Stimulated activated CD4-positive, alpha-beta T cell treated with anti-CD3 and anti-CD28 coated beads, Interleukin-4, amount 100 ng/mL, for 48 hours (primary cell): Measurements from ENCODE around the gene TSPAN17.
"Not testable (repeated sequence)": the region's sequence is repeated elsewhere in the genome, so short reads cannot be mapped to it uniquely, and the experiment has no call there.

ENCODE experiments used
- DNase-seq, 2 donors: peaks; one replicate each; pipeline ENCODE4 v3.0.0-alpha.2; 2020; ENCODE audit warnings: low read depth in 2 of 2

Gene TSPAN17

GRCh38 chr5:176679365-176680225 lies 32.3 kb downstream of the TSPAN17 start:
- no peak for DNase-seq

GRCh38 chr5:176680226-176680563 lies 32.9 kb downstream of the TSPAN17 start:
- no peak for DNase-seq

DNA sequence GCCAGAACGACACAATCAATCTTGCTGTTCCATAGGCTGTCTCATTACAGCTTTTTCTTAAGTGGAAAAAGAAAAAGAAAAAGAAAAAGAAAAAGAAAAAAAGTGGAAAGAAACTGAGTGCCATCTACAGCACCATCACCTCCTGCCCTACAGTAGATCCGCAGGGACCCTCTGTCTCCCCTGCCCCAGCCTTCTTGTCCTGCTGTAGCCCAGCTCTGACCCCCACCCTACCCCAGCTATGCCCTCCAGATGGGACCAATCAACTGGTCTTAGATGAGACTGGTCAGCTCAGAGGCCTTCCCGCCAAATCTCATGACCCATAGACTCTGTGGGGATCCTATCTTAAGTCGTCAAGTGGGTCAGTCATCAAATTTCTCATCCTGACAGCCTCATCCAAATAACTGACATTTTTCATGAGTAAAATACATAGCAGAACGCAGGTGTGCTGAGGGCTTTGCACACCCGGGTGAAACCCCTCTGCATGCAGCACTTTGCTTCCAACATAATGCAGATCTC lies 34.8 kb downstream of the TSPAN17 start:
- DNase-seq = no peak

- no peak for DNase-seq
Observed at GRCh38 chr5:176685010-176685409, 37.7 kb downstream of the TSPAN17 start.

DNA sequence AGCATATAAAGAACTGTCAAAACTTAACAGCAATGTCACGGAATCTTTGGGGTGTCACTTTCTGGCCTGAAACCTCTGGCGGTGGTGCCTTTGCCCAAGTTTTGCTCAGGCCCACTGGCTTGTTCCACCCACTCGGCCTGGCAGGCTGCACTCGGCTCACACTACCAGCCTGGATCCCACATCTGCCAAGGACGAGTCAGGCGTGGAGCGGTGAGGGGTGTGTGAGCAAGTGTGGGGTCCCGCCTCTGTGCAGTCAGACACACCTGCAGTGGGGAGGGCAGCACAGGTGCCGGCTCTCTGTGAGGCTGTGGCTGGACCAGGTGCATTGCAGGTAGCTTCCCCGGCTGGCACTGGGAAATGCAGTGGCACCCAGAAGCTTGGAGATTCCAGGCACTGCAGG lies 40.0 kb downstream of the TSPAN17 start:
- no peak for DNase-seq

DNA sequence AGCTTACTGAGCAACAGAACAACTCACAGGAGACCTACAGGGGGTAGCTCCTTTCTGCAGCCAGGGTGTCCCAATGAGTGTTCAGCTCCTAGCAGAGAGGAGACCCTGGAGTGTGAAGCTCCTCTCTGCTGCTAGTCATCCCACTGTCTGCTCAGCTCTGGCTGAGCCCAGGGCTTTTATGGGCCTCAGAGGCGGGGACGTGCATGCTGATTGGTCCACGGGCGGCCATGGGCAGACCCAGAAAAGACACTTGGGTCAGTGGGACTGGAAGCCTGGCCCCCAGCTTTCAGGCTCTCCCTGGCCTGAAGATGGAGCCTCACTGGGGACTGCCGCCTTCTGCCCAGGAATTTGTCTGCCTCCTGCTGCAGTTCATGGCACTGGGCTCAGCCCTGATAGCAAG lies 40.6 kb downstream of the TSPAN17 start:
- DNase-seq = no peak

DNA sequence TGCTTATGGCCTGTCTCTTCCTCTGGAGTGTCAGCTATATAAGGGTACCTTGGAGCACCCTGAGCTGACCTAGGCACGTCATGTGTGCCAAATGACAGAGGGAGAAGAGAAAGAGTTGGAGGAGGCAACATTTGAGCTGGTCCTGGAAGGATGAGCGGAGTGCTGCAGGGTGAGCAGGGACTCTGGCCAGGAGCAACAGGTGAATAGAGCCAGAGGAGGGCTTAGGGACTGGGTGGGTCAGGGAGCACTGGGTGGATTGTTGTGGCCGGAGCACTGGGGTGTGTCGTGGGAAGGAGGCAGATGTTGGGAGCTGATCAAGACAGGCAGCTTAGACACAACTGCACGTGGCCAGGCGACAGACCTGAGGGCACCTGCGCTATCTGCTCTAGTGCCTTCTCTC lies 43.6 kb downstream of the TSPAN17 start:
- DNase-seq = no peak

GRCh38 chr5:176691524-176691923 lies 44.2 kb downstream of the TSPAN17 start:
- DNase-seq = no peak

DNA sequence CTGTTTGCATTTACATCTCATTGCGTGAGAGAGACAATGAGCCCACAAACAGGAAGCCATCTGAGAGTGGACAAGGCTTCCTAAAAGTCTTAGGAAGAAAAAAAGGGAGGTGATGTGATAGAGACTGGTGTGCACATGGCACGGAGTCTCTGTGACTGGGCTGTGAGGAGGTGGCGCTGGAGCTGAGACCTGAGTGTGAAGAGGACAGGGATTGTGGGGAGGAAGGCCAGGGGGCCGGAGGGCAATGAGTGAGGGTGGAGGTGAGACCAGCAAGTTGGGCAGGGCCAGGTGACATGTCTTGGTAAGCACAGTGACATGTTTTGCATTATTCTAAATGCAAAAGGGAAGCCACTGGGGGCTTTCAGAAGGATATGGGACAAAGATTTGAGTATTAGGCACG lies 45.0 kb downstream of the TSPAN17 start:
- DNase-seq = no peak

DNA sequence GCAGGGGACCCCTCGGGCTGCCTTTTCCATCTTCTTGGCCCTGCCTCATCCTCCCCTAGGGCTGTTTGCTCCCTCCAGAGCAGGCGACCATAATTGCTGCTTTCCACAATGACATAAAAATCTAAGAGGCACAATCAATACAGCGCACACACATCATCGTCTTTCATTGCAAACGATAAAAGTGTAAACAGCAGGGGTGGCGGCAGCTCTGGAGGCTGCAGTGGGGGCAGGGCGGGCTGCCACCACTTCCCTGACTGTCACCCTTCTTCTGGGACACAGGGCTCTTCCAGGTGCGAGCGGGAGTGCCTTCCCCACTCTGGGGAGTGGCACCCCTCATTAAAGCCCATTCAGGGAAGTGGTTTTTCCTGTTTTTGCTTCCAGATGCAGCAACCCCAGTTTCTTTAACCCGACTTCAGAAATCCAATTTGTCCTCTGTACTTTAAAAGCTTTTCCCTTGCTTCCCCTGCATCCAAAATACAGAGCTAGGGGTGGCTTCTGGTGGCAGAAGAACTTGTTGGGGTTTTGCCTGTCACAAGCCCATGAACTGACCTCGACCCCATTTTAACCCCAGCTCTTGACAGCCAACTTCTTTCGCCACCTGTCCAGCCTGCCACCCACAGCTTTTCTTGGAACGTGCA lies 45.7 kb downstream of the TSPAN17 start:
- DNase-seq = no peak

GRCh38 chr5:176693477-176693851 lies 46.2 kb downstream of the TSPAN17 start:
- no peak for DNase-seq

DNA sequence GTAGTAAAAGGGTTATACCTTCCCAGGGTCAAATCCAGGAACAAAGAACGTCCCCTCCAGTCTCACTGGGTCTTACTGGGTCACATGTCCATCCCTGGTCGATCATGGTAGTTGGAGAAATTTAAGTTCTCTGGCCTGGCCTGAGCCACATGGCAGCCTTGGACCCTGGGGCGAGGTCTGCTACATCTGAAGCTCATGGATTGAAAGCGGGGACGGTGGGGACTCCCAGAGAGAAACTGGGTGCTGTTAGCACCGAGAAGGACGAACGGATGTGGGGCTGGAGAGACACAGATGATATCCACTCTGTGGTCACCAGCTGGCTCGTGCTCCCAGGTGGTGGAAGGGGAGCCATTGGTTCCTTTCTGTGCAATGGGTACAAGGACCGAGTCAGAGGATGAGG lies 46.9 kb downstream of the TSPAN17 start:
- no peak for DNase-seq

DNA sequence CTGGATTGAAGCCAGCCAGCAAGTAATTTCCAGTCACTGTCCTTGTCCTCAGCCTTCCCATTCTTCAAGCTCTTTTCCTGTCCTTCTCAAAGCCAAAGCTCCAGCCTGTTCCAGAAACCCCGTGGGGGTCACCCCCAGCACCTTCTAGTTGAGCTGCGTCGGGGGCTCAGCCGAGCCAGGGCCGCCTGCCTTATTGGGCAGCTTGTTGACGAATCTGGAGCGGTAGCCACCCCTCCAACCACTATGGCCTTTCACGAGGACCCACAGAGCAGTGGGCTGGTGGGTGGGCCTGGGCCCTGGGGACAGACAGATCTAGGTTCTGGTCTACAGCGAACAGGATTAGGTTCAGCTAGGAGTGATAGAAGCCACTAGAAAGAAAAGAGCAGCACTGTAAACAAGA lies 47.3 kb downstream of the TSPAN17 start:
- DNase-seq = no peak

GRCh38 chr5:176695073-176695472 lies 47.8 kb downstream of the TSPAN17 start:
- no peak for DNase-seq

DNA sequence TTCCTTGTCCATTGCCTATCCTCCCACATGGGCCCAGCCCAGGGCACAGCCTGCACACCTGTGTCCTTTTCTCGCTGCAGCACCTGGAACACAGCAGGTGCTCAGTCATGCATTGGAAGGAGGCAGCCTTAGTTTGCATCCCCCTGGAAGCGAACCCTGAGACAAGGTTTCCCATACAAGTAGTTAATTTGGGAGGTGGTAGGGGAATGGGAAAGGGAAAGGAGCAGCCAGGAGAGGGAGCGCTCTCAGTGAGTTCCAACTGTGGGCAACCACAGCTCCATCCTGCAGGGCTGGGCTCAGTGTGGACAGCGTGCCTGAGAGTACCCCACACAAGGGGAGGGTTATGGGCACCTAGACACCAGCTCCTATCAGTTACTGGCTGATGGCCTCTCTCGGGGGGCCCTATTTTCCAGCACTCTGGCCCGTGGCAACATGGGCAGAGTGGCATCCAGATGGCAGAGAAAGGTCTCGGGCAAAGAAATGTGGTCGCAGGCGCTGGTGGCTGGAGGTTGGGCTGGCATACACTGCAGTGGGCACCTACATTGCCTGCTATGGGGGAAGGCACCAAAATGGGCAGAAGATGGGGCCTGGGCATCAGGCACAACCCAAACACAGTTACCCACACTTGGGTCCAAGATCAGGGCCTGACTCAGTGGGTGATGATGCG lies 50.1 kb downstream of the TSPAN17 start:
- DNase-seq = no peak

GRCh38 chr5:176697934-176698538 lies 50.8 kb downstream of the TSPAN17 start:
- DNase-seq = no peak

DNA sequence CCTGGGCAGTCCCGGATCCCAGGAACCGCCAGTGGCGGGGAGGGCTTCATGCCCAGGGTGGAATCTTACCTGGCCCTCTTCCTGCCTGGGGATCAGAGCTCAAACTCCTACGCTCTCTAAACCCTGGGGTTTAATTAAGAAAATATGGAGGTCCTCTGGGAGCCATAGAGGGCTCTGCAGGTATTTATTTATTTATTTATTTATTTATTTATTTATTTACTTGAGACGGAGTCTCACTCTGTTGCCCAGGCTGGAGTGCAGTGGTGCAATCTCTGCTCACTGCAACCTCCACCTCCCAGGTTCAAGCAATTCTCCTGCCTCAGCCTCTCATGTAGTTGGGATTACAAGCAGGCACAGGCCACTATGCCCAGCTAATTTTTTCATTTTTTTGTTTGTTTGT lies 52.2 kb downstream of the TSPAN17 start:
- DNase-seq = not testable (repeated sequence)

DNA sequence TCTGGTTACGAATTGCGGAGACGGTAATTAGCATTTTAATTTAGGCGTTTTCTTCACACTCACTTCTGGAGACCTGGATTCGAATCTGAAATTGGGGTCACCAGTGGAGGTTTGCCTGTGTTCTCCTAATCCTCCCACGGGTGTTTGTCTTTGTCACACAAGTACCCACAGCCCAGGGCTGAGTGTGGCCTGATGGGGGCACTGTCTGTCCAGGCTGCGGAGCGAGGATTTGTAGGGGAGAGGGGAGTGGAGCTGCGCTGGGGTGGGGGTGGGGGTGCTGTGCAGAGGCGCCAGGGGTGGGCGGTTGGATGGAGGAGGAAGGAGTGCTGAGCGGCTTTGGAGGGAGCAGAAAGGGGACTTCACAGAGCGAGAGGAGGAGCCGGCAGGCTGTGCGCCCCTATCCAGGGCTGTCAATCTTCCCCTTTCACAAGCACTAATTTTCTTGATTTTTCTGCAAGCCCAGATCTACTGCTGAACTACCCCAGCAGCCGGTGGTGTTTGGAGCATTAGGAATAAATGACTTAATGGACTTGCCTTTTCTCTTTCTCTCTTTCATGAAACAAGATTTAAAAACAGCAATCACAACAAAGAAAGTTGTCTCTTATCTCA lies 53.1 kb downstream of the TSPAN17 start:
- DNase-seq = peak in 1 of 2 donors; percentile 15

DNA sequence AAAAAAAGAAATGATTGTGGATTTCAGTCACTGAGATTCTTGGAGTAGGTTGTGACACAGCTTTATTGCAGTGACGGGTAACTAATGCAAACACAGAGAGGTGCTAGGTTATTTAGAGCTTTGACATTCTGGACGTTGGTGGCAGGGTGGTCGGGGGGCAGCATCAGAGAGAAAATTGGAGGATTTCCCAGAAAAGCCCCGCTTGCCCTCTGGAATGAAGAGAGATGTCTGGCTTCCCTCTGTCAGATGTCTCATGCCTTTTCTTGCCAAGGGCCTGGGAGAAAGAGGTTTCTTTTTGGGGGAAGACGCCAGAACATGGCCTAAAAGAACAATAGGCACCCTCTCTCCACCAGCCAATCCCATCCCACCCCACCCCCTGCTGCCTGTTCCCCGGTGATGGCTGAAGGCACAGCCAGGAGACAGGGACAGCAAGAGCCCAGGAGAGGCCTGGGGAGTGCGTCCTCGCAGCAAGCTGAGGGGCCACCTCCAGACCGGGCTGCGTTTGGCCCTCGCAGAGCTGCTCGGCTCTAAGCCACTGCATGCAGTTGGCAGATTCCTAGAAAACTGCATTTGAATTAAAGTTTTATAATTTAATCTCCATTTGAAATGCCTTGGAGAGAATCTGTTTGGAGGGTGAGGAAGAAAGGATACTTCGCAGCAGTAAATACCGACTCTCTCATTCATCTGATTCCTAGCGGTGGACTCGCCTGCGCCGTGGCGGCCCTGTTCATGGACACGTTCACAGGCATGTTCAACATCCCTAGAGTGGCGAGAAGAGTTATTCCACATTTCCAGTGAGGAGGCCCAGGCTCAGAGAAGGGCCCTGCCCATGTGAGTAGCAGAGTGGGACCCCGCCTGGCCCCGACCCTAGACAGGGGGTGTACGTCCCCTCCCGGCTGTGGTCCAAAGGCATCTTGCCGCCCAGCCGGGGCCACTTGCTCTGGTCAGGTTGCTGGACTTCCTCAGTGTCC lies 55.7 kb downstream of the TSPAN17 start:
- DNase-seq = no peak

DNA sequence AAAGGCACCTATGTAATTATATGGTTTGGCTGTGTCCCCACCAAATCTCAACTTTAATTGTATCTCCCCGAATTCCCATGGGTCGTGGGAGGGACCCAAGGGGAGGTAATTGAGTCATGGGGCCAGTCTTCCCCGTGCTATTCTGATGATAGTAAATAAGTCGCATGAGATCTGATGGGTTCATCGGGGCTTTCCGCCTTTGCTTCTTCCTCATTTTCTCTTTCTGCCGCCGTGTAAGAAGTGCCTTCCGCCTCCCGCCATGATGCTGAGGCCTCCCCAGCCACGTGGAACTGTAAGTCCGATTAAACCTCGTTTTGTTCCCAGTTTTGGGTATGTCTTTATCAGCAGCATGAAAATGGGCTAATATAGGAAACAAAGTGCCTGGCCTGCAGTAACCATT lies 56.6 kb downstream of the TSPAN17 start:
- DNase-seq = no peak

- DNase-seq = no peak
Observed at GRCh38 chr5:176704355-176704754, 57.1 kb downstream of the TSPAN17 start.
